ENCODE measurements around the gene STARD3NL. TPM values are rescaled to one million over a fixed set of nuclear protein-coding genes. Genes with fewer than 3 reads are reported as not detected.
A peak's percentile ranks its signal among the peaks of the same experiment; 100 is the strongest.

STARD3NL gene
- total RNA-seq, 1 experiment from 2014 or later = 66.4 TPM

GRCh38 chr7:38177621-38178003 is 433 bp upstream of the STARD3NL start:
- CTCF ChIA-PET = interaction anchor here (0.7 to 1.4 kb wide), 9 partner anchors 8 to 276 kb away, joined by 3 to 12 read pairs (median 4); partner anchors contain the start of gene SFRP4
- TSS peak; percentile 99 for BruUV-seq (replicated peaks)
- H3K27me3 Mint-ChIP-seq (ENCODE audit: unreplicated experiment) = no peaks in the 10 kb centered on the region
- peak overlapping the region; percentile 95 for H3K4me3 Mint-ChIP-seq (ENCODE audit: low read depth, unreplicated experiment)
- H3K27ac Mint-ChIP-seq (ENCODE audit: unreplicated experiment) = peak overlapping the region; percentile 90
- peaks cover 17% of the 10 kb centered on the region for H3K4me1 Mint-ChIP-seq (ENCODE audit: low read depth, unreplicated experiment)
- H3K9me3 Mint-ChIP-seq (ENCODE audit: low read depth, unreplicated experiment) = no peaks in the 10 kb centered on the region
- intact Hi-C loops (cut with micrococcal nuclease; ENCODE audit: unreplicated experiment) = loop anchor here (2.0 to 5.0 kb wide), 4 partner anchors 40 to 257 kb away; partner anchors contain the start of gene EPDR1
- peaks cover 21% of the 10 kb centered on the region for H3K36me3 Mint-ChIP-seq (ENCODE audit: insufficient read depth, unreplicated experiment)
- TF ChIP-seq CTCF (IDR thresholded peaks at IDR 0.05; ENCODE audit: unreplicated experiment) = no peak
- no peak for DNase-seq

- intact Hi-C loops (cut with micrococcal nuclease; ENCODE audit: unreplicated experiment) = loop anchor here (2.0 to 5.0 kb wide), 4 partner anchors 38 to 258 kb away; partner anchors contain the start of gene EPDR1
- no peak for DNase-seq
- H3K36me3 Mint-ChIP-seq (ENCODE audit: insufficient read depth, unreplicated experiment) = peaks cover 21% of the 10 kb centered on the region
- peak overlapping the region; percentile 90 for H3K27ac Mint-ChIP-seq (ENCODE audit: unreplicated experiment)
- H3K4me1 Mint-ChIP-seq (ENCODE audit: low read depth, unreplicated experiment) = peaks cover 17% of the 10 kb centered on the region
- peak overlapping the region; percentile 95 for H3K4me3 Mint-ChIP-seq (ENCODE audit: low read depth, unreplicated experiment)
- H3K27me3 Mint-ChIP-seq (ENCODE audit: unreplicated experiment) = no peaks in the 10 kb centered on the region
- TSS peak; percentile 36 for BruUV-seq (replicated peaks)
- CTCF ChIA-PET = interaction anchor here (0.6 to 1.4 kb wide), 7 partner anchors 13 to 278 kb away, joined by 3 to 12 read pairs (median 4); partner anchors contain the start of gene SFRP4
- no peaks in the 10 kb centered on the region for H3K9me3 Mint-ChIP-seq (ENCODE audit: low read depth, unreplicated experiment)
- TF ChIP-seq CTCF (IDR thresholded peaks at IDR 0.05; ENCODE audit: unreplicated experiment) = no peak
These were observed 775 bp downstream of the STARD3NL start for GRCh38 chr7:38178695-38179344.

- intact Hi-C loops (cut with micrococcal nuclease; ENCODE audit: unreplicated experiment) = loop anchor here (2.0 to 5.0 kb wide), 4 partner anchors 38 to 259 kb away; partner anchors contain the start of gene EPDR1
- BruUV-seq (replicated peaks) = no TSS peak
- DNase-seq = no peak
- no peak for TF ChIP-seq CTCF (IDR thresholded peaks at IDR 0.05; ENCODE audit: unreplicated experiment)
- CTCF ChIA-PET = interaction anchor here (0.6 to 1.6 kb wide), 4 partner anchors 10 to 36 kb away, joined by 3 to 6 read pairs (median 4); no protein-coding TSS in a partner anchor
- H3K36me3 Mint-ChIP-seq (ENCODE audit: insufficient read depth, unreplicated experiment) = peaks cover 21% of the 10 kb centered on the region
- H3K27me3 Mint-ChIP-seq (ENCODE audit: unreplicated experiment) = no peaks in the 10 kb centered on the region
- peak overlapping the region; percentile 90 for H3K27ac Mint-ChIP-seq (ENCODE audit: unreplicated experiment)
- no peaks in the 10 kb centered on the region for H3K9me3 Mint-ChIP-seq (ENCODE audit: low read depth, unreplicated experiment)
- peak overlapping the region; percentile 95 for H3K4me3 Mint-ChIP-seq (ENCODE audit: low read depth, unreplicated experiment)
- peaks cover 17% of the 10 kb centered on the region for H3K4me1 Mint-ChIP-seq (ENCODE audit: low read depth, unreplicated experiment)
These were observed 1.8 kb downstream of the STARD3NL start for GRCh38 chr7:38179776-38180226.

- Mint-ChIP-seq H3K4me3 (ENCODE audit: low read depth, unreplicated experiment) (no peak overlapping the region), H3K27ac (ENCODE audit: unreplicated experiment) (no peak overlapping the region), H3K4me1 (ENCODE audit: low read depth, unreplicated experiment) (peaks cover 17% of the 10 kb centered on the region), H3K27me3 (ENCODE audit: unreplicated experiment) (no peaks in the 10 kb centered on the region), H3K9me3 (ENCODE audit: low read depth, unreplicated experiment) (no peaks in the 10 kb centered on the region), H3K36me3 (ENCODE audit: insufficient read depth, unreplicated experiment) (peaks cover 21% of the 10 kb centered on the region)
- BruUV-seq (replicated peaks) = no TSS peak
- TF ChIP-seq CTCF (IDR thresholded peaks at IDR 0.05; ENCODE audit: unreplicated experiment) = no peak
- CTCF ChIA-PET = no interaction called here
- intact Hi-C loops (cut with micrococcal nuclease; ENCODE audit: unreplicated experiment) = no loop called here
- DNase-seq = no peak
These were observed 3.1 kb downstream of the STARD3NL start for GRCh38 chr7:38181111-38181510.
